ENCODE measurements around the gene TMEM132D.

Gene TMEM132D

DNA sequence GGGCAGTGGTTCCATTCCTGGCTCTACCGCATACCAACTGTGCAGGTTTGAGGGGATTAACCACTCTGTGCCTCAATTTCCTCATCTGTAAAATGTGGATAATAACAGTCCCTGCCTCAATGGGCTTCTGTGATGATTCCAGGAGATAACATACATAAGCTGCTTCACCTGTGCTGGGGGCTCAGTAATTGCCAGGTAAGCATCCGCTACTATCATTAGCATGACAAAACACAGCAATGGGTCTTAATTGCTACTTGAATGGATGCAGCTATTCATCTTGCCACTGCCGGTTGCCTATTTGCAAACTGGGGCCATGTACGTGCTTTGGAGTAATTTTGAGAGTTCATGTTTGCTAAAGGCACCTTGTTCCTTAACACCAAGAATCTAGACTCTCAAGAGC, 132.6 kb downstream of the TMEM132D start:
- peaks cover 12% of the 10 kb centered on the region for H3K27me3 Mint-ChIP-seq (ENCODE audit: low read depth)
- TF ChIP-seq, protein P1, sequence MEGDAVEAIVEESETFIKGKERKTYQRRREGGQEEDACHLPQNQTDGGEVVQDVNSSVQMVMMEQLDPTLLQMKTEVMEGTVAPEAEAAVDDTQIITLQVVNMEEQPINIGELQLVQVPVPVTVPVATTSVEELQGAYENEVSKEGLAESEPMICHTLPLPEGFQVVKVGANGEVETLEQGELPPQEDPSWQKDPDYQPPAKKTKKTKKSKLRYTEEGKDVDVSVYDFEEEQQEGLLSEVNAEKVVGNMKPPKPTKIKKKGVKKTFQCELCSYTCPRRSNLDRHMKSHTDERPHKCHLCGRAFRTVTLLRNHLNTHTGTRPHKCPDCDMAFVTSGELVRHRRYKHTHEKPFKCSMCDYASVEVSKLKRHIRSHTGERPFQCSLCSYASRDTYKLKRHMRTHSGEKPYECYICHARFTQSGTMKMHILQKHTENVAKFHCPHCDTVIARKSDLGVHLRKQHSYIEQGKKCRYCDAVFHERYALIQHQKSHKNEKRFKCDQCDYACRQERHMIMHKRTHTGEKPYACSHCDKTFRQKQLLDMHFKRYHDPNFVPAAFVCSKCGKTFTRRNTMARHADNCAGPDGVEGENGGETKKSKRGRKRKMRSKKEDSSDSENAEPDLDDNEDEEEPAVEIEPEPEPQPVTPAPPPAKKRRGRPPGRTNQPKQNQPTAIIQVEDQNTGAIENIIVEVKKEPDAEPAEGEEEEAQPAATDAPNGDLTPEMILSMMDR (IDR thresholded peaks at IDR 0.05; ENCODE audit: unreplicated experiment in 3 of 3) = no peak
- H3K27ac Mint-ChIP-seq = no peak overlapping the region
- no peaks in the 10 kb centered on the region for H3K36me3 Mint-ChIP-seq (ENCODE audit: low read depth)
- no peak overlapping the region for H3K4me3 Mint-ChIP-seq
- H3K4me1 Mint-ChIP-seq = peaks cover 10% of the 10 kb centered on the region
- H3K9me3 Mint-ChIP-seq = peaks cover 17% of the 10 kb centered on the region

DNA sequence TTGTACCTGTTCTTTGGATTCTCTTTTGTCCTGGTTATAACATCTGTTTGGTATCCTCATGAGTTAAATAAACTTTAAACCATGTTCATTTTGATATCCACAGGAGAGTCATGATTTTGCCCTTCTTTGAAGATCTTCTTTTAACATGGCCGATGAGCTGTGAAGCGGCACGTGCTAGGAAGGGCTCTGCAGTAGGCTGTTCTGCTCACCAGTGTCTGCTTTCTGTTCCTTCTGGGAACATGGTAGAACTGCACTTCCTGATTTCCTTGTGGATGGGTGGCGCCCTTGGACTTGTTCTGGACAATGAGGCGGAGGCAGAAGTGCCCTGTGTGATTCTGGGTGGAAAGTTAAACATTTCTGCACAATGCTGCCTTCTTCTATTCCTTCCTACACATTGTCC, 138.1 kb downstream of the TMEM132D start:
- peaks cover 8% of the 10 kb centered on the region for H3K27me3 Mint-ChIP-seq (ENCODE audit: low read depth)
- TF ChIP-seq, protein P1 (IDR thresholded peaks at IDR 0.05; ENCODE audit: unreplicated experiment in 3 of 3) = no peak
- no peak overlapping the region for H3K4me3 Mint-ChIP-seq
- H3K9me3 Mint-ChIP-seq = peaks cover 25% of the 10 kb centered on the region
- no peaks in the 10 kb centered on the region for H3K4me1 Mint-ChIP-seq
- H3K36me3 Mint-ChIP-seq (ENCODE audit: low read depth) = no peaks in the 10 kb centered on the region
- H3K27ac Mint-ChIP-seq = no peak overlapping the region

DNA sequence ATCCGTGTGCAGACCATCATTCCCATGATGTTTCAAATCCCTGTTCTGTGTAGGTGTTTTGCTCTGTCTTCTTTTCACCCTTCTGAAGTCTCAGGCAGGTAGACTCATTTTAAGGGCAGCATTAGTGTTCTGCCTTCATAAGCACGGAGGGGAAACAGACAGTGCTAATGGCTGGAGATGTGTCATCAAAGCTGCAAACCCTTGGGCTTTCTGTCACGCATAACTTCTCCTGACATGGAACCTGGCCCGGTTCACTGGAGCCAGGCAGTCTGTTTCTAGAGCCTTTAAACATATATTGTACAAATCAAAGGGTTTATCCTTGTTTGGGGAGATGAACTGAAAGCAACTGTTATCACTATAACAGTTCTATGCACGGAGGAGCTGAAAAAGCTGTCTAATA, 141.4 kb downstream of the TMEM132D start:
- peaks cover 15% of the 10 kb centered on the region for H3K9me3 Mint-ChIP-seq
- H3K4me1 Mint-ChIP-seq = no peaks in the 10 kb centered on the region
- no peak overlapping the region for H3K4me3 Mint-ChIP-seq
- TF ChIP-seq, protein P1 (IDR thresholded peaks at IDR 0.05; ENCODE audit: unreplicated experiment in 3 of 3) = no peak
- H3K27ac Mint-ChIP-seq = no peak overlapping the region
- no peaks in the 10 kb centered on the region for H3K36me3 Mint-ChIP-seq (ENCODE audit: low read depth)
- peaks cover 6% of the 10 kb centered on the region for H3K27me3 Mint-ChIP-seq (ENCODE audit: low read depth)

DNA sequence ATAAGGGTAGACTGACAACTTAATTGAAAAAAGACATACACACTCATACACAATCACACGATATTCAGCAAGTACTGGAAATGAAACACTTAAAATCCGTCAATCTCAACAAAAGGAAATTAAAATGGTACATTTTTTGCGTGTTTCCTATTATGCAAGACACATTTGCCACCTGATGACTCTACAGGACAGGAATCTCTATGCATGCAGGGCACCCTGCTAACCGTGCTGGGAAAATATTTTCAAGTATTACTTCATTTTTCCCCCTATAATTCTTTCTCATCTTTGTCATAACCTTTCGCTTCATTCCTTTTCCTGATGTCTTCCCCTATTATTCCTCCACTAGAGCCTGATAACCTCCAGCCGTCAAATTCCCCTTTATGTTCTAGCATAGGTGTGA, 150.2 kb downstream of the TMEM132D start:
- no peaks in the 10 kb centered on the region for H3K9me3 Mint-ChIP-seq
- H3K27me3 Mint-ChIP-seq (ENCODE audit: low read depth) = peaks cover 3% of the 10 kb centered on the region
- no peak overlapping the region for H3K27ac Mint-ChIP-seq
- no peaks in the 10 kb centered on the region for H3K36me3 Mint-ChIP-seq (ENCODE audit: low read depth)
- H3K4me3 Mint-ChIP-seq = no peak overlapping the region
- H3K4me1 Mint-ChIP-seq = no peaks in the 10 kb centered on the region
- TF ChIP-seq, protein P1 (IDR thresholded peaks at IDR 0.05; ENCODE audit: unreplicated experiment in 3 of 3) = no peak

DNA sequence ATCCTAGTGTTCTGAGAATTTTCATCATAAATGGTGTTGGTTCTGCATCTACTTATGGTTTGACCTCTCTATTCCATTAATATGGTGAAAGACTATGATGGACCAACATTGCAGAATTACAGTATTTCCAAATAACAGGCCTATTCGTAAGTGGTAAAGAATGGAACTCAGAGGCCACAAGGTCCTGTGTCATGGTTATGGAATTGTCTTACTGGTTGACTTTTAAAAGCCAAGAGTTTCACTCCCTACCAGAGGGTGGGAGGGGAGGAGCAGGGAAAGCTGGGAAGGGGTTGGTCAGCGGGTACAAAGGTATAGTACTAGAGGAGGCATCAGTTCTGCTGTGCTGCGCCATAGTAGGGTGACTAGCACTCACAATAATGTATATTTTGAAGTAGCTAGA, 153.4 kb downstream of the TMEM132D start:
- Mint-ChIP-seq H3K36me3 (ENCODE audit: low read depth) (no peaks in the 10 kb centered on the region), H3K27ac (no peak overlapping the region), H3K9me3 (no peaks in the 10 kb centered on the region), H3K4me1 (no peaks in the 10 kb centered on the region), H3K27me3 (ENCODE audit: low read depth) (no peaks in the 10 kb centered on the region), H3K4me3 (no peak overlapping the region)
- TF ChIP-seq, protein P1 (IDR thresholded peaks at IDR 0.05; ENCODE audit: unreplicated experiment in 3 of 3) = no peak

DNA sequence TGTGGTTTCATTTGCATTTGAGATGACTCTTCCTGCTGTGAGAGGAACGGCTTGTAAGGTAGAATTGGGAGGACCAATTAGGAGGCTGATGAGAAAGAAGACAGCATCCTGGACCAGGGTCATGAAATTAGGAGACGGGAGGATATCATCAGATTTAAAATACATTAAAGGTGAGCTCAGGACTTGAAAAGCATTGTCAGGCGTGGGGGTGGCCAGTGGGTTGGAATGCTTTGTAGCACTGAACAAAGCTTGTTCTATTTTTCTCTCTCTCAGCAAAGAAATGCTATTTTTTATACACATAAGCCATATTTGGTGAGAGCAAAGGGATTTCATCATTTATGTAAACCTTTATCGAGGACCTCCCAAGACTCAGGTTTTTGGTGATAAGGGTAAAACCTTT, 157.5 kb downstream of the TMEM132D start:
- Mint-ChIP-seq H3K9me3 (no peaks in the 10 kb centered on the region), H3K27ac (no peak overlapping the region), H3K4me1 (no peaks in the 10 kb centered on the region), H3K4me3 (no peak overlapping the region), H3K27me3 (ENCODE audit: low read depth) (no peaks in the 10 kb centered on the region), H3K36me3 (ENCODE audit: low read depth) (no peaks in the 10 kb centered on the region)
- TF ChIP-seq, protein P1 (IDR thresholded peaks at IDR 0.05; ENCODE audit: unreplicated experiment in 3 of 3) = no peak

All from nephron (organoid).